HG02852 (cell line): Measurements from ENCODE around the gene SRC.

Experiments used
- ATAC-seq: cut with Tn5 transposase; IDR thresholded peaks from one replicate; pipeline ENCODE4 v1.9.1; 2021; ENCODE audit warnings: mild to moderate bottlenecking, moderate library complexity; ENCODE audit not compliant: unreplicated experiment

Gene SRC

GRCh38 chr20:37407573-37408002, 61.6 kb downstream of the SRC start:
- no peak for ATAC-seq

DNA sequence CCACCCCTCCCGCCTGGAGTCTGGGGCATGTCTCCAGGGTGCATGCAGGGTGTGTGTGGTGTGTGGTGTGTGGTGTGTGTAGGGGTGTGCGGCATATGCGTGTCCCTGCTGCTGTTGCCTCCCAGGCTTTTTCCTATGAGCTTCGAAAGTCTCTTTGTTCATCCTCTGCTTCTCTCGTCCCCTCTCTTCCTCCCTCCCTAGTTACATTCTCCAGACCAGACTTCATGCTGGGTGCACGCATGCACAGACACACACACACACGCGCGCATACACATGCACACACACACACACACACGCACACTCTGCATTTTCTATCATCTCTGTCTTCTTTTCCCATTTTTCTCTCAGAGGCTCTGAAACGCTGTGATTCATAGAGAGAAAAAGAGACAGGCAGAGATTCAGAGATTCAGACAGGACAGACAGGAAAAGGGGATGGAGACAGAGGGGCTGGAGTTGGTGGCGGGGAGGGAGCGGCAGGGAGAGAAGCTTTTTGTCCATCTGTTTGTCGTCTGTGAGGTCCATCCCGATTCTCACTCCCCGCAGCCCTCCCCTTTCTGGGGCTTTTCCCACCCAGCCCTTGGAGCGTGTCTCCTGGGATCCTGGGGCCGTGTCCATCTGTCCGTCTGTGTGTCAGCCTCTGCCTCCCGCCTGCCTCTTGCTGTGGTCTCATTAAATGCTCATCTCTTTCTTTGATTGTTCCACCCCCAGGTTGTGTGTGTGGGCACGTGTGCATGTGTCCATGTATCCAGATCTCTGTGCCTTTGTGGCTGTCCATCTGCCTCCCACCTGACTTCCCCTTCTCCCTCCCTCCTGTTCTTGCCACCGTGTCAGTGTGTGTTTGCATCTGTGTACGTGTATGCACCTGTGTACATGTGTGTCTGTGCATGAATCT, 62.6 kb downstream of the SRC start:
- no peak for ATAC-seq

DNA sequence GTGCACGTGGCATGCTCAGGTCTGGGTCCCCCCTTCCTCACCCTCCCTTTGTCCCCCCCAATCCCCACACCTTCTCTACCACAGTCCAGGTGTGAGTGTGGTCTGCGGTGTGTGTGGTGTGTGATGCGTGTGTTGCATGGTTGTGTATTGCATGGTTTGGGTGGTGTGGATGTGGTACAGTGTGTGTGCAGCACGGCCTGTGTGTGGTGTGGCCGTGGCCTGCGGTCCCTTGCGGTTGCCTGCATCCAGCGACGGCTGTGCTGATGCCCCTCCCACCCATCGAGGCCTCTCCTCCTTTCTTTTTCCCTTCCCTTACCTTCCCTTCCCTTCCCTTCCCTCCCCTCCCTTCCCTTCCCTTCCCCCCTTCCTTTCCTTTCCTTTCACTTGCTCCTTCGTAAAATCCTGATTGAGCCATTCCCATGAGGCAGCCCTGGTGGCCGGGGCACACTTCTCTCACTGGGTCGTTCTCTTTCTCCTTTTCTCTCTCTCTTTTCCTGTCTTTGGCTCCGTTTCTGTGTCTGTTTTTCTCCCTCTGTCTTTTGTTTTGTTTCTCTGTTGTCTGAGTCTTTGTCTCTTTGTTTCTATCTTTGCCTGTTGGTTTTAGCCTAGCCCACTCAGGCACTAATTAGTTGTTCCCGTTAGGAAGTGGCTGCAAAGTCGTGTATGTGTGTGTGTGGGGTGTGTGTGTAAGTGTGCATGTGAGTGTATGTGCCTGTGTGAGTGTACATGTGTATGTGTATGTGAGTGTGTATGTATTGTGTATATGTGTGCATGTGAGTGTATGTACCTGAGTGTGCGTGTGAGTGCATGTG, 65.7 kb downstream of the SRC start:
- no peak for ATAC-seq

DNA sequence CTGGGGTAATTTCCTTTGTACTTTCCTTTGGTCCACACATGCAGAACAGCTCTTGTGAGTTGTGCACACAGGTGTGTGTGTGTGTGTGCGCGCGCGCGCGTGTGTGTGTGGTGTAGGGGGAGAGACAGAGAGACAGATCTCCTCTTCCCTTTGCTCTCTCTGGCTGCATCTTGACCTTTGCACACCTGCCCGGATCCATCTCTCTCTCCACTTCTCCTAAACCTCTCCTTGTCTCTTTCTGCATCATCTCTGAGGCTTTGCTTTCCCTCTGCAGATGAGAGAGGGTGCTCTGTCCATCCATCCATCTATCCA, 67.0 kb downstream of the SRC start:
- no peak for ATAC-seq

- ATAC-seq, result no peak
Observed at GRCh38 chr20:37413379-37413778, 67.4 kb downstream of the SRC start.

GRCh38 chr20:37414224-37415035, 68.5 kb downstream of the SRC start:
- no peak for ATAC-seq

- no peak for ATAC-seq
Observed at GRCh38 chr20:37415118-37416085, 69.5 kb downstream of the SRC start.

DNA sequence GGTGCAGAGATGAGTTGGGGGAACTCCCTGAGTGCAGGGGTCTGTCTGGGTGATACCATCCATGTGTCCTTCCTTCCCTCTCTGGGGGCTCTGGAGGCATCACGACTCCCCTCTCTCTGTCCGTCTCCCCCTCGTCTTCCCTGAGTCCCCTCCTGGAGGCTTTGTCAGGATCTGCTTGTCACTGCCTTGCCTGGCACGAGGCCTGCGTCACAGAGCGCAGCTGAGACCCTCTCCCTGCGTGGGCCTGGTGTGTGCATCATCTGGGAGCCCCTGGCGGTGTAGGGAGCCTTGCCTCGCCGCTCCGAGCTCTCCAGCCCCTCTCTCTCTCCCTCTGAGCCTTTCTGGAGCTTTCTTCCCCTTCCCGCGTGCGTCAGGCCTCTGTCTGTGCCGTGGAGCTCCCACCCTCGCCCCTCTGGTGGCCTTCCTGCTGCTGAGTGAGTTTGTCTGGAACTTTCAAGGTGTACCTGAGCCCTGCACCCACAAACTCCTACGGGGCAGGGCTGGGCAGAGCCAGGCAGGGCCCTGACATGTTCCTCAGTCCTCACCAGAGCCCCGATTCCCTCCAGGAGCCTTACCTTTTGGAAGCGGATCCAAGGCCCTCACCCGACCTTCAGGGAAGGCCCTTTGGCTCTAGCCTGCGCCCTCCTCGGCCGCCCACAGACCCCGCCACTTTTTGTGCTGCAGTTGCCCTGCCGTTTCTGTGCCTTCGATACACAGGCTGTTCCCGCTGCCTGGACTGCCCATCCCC, 70.3 kb downstream of the SRC start:
- ATAC-seq, result no peak

DNA sequence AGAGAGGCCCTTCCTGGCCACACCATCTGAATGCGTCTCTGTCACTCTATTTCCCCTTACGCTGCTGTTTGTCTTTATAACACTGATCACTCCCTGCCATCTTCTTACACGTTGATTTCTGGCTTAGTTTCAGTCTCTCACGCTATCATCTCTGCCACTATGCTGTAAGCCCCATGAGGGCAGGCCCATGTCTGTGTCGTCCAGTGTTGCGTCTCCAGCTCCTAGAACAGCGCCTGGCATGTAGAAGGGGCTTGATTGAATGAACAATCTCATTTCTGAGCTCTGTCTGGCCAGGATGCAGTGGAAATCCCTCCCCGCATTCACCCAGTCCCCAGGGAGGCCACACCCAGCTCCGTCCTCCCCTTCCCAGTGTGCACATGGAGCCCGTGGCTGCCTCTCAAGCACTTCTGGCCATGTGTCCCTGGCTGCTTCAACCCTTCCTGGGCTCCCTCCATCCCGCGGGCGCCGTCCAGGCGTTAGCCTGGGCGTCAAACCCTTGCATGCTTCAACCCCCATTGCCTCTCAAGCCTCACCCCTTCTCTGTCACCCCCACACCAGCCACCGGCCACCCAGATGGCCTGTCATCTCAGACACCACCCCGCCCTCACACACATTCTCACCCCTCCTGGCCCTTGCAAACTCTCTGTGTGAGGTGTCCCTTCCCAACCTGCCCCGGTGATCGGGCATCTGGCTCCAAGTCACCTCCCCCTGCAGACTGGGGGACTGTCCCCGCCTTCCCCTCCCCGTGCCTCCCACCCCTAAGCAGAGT, 71.1 kb downstream of the SRC start:
- no peak for ATAC-seq

GRCh38 chr20:37417617-37418467, 71.9 kb downstream of the SRC start:
- ATAC-seq, result no peak

DNA sequence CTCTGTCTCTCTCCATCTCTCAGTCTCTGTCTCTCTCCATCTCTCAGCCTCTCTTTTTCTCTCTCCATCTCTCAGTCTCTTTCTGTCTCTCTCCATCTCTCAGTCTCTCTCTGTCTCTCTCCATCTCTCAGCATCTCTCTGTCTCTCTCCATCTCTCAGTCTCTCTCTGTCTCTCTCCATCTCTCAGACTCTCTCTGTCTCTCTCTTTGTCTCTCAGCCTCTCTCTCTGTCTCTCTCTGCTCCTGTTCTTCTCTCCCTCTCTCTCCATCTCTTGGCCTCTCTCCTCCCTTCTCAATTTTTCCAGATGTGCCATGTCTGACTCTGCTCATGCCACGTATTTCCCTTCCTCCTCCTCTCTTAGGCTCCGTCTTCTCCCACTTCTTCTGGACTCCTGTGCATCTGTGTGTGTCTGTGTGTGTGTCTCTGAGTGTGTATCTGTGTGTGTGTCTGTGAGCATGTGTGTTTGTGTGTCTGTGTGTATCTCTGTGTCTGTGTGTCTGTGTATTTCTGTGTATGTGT, 72.7 kb downstream of the SRC start:
- no peak for ATAC-seq

DNA sequence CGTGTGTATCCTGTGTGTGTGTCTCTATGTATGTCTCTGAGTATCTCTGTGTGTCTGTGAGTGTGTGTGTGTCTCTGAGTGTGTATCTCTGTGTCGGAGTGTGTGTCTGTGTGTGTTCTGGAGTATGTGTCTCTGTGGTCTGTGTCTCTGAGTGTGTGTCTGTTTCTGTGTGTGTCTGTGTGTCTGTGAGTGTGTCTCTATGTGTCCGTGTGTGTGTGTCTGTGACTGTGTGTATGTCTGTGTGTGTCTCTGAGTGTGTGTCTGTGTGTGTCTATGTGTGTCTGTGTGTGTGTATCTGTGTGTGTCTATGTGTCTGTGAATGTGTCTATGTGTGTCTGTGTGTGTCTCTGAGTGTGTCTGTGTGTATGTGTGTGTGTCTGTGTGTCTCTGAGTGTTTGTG, 73.4 kb downstream of the SRC start:
- no peak for ATAC-seq

DNA sequence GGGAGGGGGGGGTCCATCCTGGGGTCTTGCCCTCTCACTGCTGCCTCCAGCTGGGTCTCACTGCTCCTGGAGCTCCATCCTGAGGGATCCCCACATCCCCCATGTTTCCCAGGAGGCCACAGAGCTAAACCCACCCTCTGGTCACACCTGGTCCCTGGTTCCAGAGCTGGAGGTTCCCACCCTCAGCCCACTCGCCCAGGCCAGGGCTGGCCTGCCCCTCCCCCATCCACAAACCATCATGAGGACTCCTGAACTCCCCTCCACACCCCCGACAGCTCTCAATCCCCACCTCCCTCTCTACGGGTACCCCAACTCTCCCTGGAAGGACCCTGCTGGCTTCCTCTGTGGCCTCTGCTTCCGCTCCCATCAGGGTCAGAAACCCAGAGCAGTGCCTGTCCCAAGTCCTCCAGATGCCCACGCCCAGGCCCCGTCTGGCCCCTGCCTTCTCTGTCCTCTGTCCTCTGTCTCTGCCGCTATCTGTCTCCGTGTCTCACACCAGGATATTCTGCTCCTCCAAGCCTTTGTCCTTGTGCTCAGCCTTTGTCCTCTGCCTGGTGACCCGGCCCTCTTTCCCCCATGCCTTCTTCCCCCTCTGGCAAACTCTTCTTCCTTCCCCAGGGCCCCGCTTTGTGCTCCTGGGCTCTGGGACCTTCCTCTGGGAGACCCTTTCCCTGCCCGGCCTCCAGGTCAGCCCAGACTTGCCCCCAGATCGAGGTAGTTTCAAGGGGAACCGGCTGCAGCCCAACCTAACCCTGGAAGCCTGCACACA, 74.0 kb downstream of the SRC start:
- ATAC-seq, result no peak

DNA sequence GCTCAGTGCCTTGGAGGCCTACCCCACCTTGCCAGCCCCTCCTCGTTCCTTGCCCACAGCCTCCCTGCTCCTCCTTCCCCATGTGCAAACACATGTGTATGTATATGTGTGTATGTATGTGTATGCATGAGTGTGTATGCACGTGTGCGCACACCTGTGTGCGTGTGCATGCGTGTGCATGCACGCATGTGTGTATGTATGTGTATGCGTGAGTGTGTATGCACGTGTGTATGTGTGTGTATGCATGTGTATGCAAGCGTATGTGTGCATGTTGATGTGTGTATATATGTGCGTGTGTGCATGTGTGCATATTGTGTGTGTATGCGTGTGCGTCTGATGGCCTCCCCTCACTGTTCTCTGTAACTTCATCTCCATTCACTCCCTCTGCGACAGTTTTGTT, 74.7 kb downstream of the SRC start:
- no peak for ATAC-seq

- no peak for ATAC-seq
Observed at GRCh38 chr20:37421060-37421905, 75.3 kb downstream of the SRC start.

DNA sequence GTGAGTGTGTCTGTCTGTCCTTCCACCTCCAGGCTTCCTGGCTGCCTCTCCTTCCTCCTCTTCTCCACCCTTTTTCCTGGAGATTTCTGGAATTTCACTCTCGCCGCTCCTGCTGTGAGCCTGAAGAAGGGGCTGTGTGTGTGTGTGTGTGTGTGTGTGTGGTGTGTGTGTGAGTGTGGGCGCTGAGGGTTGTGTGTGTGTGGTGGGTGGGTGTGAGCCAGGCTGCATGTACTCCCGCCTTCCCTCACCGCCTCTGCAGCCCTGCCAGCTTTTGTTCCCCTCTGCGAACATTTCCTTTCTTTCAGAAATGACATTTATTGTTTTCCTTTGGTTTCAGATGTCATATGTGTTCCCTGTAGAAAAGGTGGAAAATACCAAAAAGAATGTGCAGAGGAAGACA, 76.0 kb downstream of the SRC start:
- ATAC-seq, result no peak
